GM12878 (cell line): ENCODE results near the gene KCTD14. TPM values are rescaled to one million over a fixed set of nuclear protein-coding genes. Genes with fewer than 3 reads are reported as not detected.

Experiments
- ATAC-seq: fragments of 200-7000 bp; cut with Tn5 transposase; 3 replicates; pipeline ENCODE4 v1.9.1; 2020; ENCODE audit warnings: mild to moderate bottlenecking, moderate library complexity
- BruUV-seq: library from RNA; stranded (reverse); fragments of 400-500 nt; replicated peaks from 2 replicates; lab custom pipeline; 2021; lab: Mats Ljungman, UMichigan
- CTCF ChIA-PET: fragments of 300-600 bp; sonication (Branson Sonifier 250); formaldehyde crosslinking; extraction: SDS; loops from one replicate; lab custom pipeline; 2021; ENCODE audit warnings: inconsistent platforms; lab: Yijun Ruan, JAX
- POLR2A ChIA-PET: fragments of 350-600 bp; formaldehyde crosslinking; extraction: SDS; loops from one replicate; lab custom pipeline; 2021; ENCODE audit warnings: inconsistent platforms; lab: Charles Lee
- RAD21 ChIA-PET: fragments of 300-600 bp; sonication (Branson Sonifier 250); formaldehyde crosslinking; loops from one replicate; lab custom pipeline; 2023; ENCODE audit warnings: antibody characterized with exemption; ENCODE audit not compliant: unreplicated experiment; lab: Charles Lee
- SMC1A ChIA-PET: fragments of 300-600 bp; sonication (Branson Sonifier 250); formaldehyde crosslinking; loops from one replicate; lab custom pipeline; 2023; ENCODE audit not compliant: unreplicated experiment, uncharacterized antibody; lab: Charles Lee
- DNase-seq: peaks from one replicate; pipeline ENCODE4 v3.0.0-alpha.2; 2011; ENCODE audit warnings: low read depth, low spot score
- FAIRE-seq: peaks from 3 replicates; lab custom pipeline; 2011; peaks lifted over from hg19 to GRCh38; lab: Jason Lieb, UNC
- H2AFZ ChIP-seq: 2 replicates; pipeline ENCODE4 v1.6.0; 2011; ENCODE audit warnings: low read depth, low read length, control low read depth; ENCODE audit not compliant: control insufficient read depth
- H3K27ac ChIP-seq: 2 replicates; pipeline ENCODE4 v1.5.1; 2011; ENCODE audit warnings: control low read depth; ENCODE audit not compliant: control insufficient read depth, insufficient read depth
- H3K27me3 ChIP-seq, 2 experiments: replicated peaks in 1 of 2; 2 replicates each; pipeline versions ENCODE4 v1.6.0 to v1.6.1; 2011; ENCODE audit warnings: low read length in 1 of 2; ENCODE audit not compliant: control insufficient read depth in 2 of 2, insufficient read depth in 2 of 2
- H3K36me3 ChIP-seq, 2 experiments: 2 replicates each; pipeline ENCODE4 v1.5.1; 2011; ENCODE audit warnings: low read length in 1 of 2; ENCODE audit not compliant: control insufficient read depth in 2 of 2, insufficient read depth in 2 of 2
- H3K4me1 ChIP-seq: 2 replicates; pipeline ENCODE4 v1.6.1; 2011; ENCODE audit warnings: mild to moderate bottlenecking, low read length, moderate library complexity, mixed read lengths; ENCODE audit not compliant: control insufficient read depth, insufficient read depth
- H3K4me2 ChIP-seq: 2 replicates; pipeline ENCODE4 v1.6.0; 2011; ENCODE audit warnings: control low read depth; ENCODE audit not compliant: control insufficient read depth, insufficient read depth
- H3K4me3 ChIP-seq: fragments of 200-600 bp; sonication (generic); 2 replicates; pipeline ENCODE4 v1.5.1; 2016
- H3K79me2 ChIP-seq: 2 replicates; pipeline ENCODE4 v1.6.0; 2011; ENCODE audit warnings: low read length; ENCODE audit not compliant: control insufficient read depth, insufficient read depth
- H3K9ac ChIP-seq: 2 replicates; pipeline ENCODE4 v1.8.0; 2011; ENCODE audit warnings: low read length, control low read depth, mixed read lengths; ENCODE audit not compliant: control insufficient read depth, insufficient read depth
- H3K9me3 ChIP-seq: replicated peaks from 3 replicates; pipeline ENCODE4 v1.5.1; 2011; ENCODE audit warnings: mild to moderate bottlenecking, low read length; ENCODE audit not compliant: control insufficient read depth, insufficient read depth
- H4K20me1 ChIP-seq: 2 replicates; pipeline ENCODE4 v1.6.0; 2011; ENCODE audit not compliant: control insufficient read depth, insufficient read depth
- BMI1 ChIP-seq: fragments of 450-650 bp; IDR thresholded peaks from 2 replicates; pipeline ENCODE4 v1.6.1; 2016; ENCODE audit warnings: mild to moderate bottlenecking, moderate library complexity, borderline replicate concordance
- GATAD2B ChIP-seq: fragments of 450-650 bp; conservative IDR thresholded peaks from 2 replicates; pipeline ENCODE4 v1.6.1; 2017; ENCODE audit warnings: low read depth, mild to moderate bottlenecking, moderate library complexity
- JUNB ChIP-seq: IDR thresholded peaks from 2 replicates; pipeline ENCODE4 v1.6.1; 2016; ENCODE audit warnings: antibody characterized with exemption, mild to moderate bottlenecking
- JUND ChIP-seq: IDR thresholded peaks from 2 replicates; pipeline ENCODE4 v1.6.1; 2012; ENCODE audit warnings: low read depth, mild to moderate bottlenecking, low read length, improper control_type of control experiment, moderate library complexity
- LARP7 ChIP-seq: fragments of 450-650 bp; IDR thresholded peaks from 2 replicates; pipeline ENCODE4 v1.6.1; 2017; ENCODE audit warnings: mild to moderate bottlenecking
- MTA2 ChIP-seq: fragments of 450-650 bp; IDR thresholded peaks from 2 replicates; pipeline ENCODE4 v1.6.1; 2016; ENCODE audit warnings: low read depth, mild to moderate bottlenecking, moderate library complexity
- NR2C1 ChIP-seq: fragments of 450-650 bp; IDR thresholded peaks from 2 replicates; pipeline ENCODE4 v1.6.1; 2017; ENCODE audit warnings: antibody characterized with exemption, mild to moderate bottlenecking, moderate library complexity
- POLR2AphosphoS2 ChIP-seq: IDR thresholded peaks from 2 replicates; pipeline ENCODE4 v1.6.1; 2011; ENCODE audit warnings: low read depth, mild to moderate bottlenecking, low read length, improper control_type of control experiment, moderate library complexity
- POLR2AphosphoS5 ChIP-seq: IDR thresholded peaks from 2 replicates; pipeline ENCODE4 v1.6.1; 2011; ENCODE audit warnings: mild to moderate bottlenecking, low read length, inconsistent platforms
- RFX5 ChIP-seq: IDR thresholded peaks from 2 replicates; pipeline ENCODE4 v1.6.1; 2011; ENCODE audit warnings: low read depth, low read length, improper control_type of control experiment
- SIN3A ChIP-seq: IDR thresholded peaks from 2 replicates; pipeline ENCODE4 v1.6.1; 2012; ENCODE audit warnings: low read depth, low read length, improper control_type of control experiment
- SRF ChIP-seq, 2 experiments: IDR thresholded peaks; 2 replicates each; pipeline ENCODE4 v1.6.1; 2011; ENCODE audit warnings: low read depth in 2 of 2, low read length in 2 of 2, mild to moderate bottlenecking in 1 of 2, moderate library complexity in 1 of 2
- STAT3 ChIP-seq: IDR thresholded peaks from 2 replicates; pipeline ENCODE4 v1.6.1; 2011; ENCODE audit warnings: low read depth, low read length, improper control_type of control experiment
- SUZ12 ChIP-seq: fragments of 200-600 bp; sonication (generic); IDR thresholded peaks from one replicate; pipeline ENCODE4 v1.6.1; 2018; ENCODE audit warnings: antibody characterized with exemption, mild to moderate bottlenecking; ENCODE audit not compliant: unreplicated experiment
- ZNF207 ChIP-seq: fragments of 450-650 bp; IDR thresholded peaks from 2 replicates; pipeline ENCODE4 v1.6.1; 2014; ENCODE audit warnings: antibody characterized with exemption, mild to moderate bottlenecking, borderline replicate concordance
- ZNF384 ChIP-seq: IDR thresholded peaks from 2 replicates; pipeline ENCODE4 v1.6.1; 2012; ENCODE audit warnings: low read depth, mild to moderate bottlenecking, low read length, improper control_type of control experiment, borderline replicate concordance
- ZNF622 ChIP-seq: fragments of 450-650 bp; IDR thresholded peaks from 2 replicates; pipeline ENCODE4 v1.6.1; 2017; ENCODE audit warnings: mild to moderate bottlenecking, inconsistent platforms
- WGBS: methylation state at CpG from one replicate; pipeline ENCODE4 v1.1.6; 2016; ENCODE audit warnings: low lambda C conversion rate; ENCODE audit not compliant: insufficient replicate concordance, insufficient coverage; ENCODE audit errors: missing lambda C conversion rate; 5-methylcytosine and 5-hydroxymethylcytosine counted together
- in situ Hi-C: fragments of 300-500 bp; cut with MboI; formaldehyde crosslinking; loops from 9 replicates; pipeline ENCODE4 v1.14.3; 2018; ENCODE audit warnings: mixed read lengths
- intact Hi-C: fragments of 100-400 bp; cut with micrococcal nuclease; formaldehyde crosslinking; loops from one replicate; pipeline ENCODE4 v1.14.2; 2022; ENCODE audit not compliant: unreplicated experiment
- polyA plus RNA-seq, 11 experiments: library from polyadenylated mRNA; depleted of rRNA in 4 of 11; unstranded in 6 of 11; stranded (reverse) in 5 of 11; fragments of >200 nt; fragmentation: Nextera tagmentation in 4 of 11; fragmentation: Illumina TruSeq in 1 of 11; extraction: Ambion mirVana in 4 of 11; extraction: Trizol in 1 of 11; gene quantifications; 1 replicate in 1 of 11; 2 replicates in 10 of 11; pipeline versions ENCODE4 v1.2.1 to v1.2.3, GENCODE V29; 2011 to 2016; ENCODE audit warnings: inconsistent platforms in 2 of 11, missing spikeins in 2 of 11, low read depth in 1 of 11
- total RNA-seq, 4 experiments: library from RNA; depleted of rRNA in 3 of 4; stranded (reverse); fragments of >200 nt in 3 of 4; fragmentation: Illumina TruSeq in 1 of 4; extraction: Trizol in 1 of 4; gene quantifications; 2 replicates each; pipeline versions ENCODE4 v1.2.1 to v1.2.3, GENCODE V29; 2013 to 2021
- TF ChIP-seq, protein P1 (sequence below): IDR thresholded peaks from 2 replicates; pipeline ENCODE4 v1.6.1; 2011; ENCODE audit warnings: low read depth, mild to moderate bottlenecking, low read length, moderate library complexity, borderline replicate concordance; ENCODE audit errors: extremely low read depth
- TF ChIP-seq, protein P2 (sequence below): IDR thresholded peaks from 2 replicates; pipeline ENCODE4 v1.6.1; 2012; ENCODE audit warnings: mild to moderate bottlenecking, low read depth, low read length
- TF ChIP-seq, protein P3 (sequence below): IDR thresholded peaks from 2 replicates; pipeline ENCODE4 v1.6.1; 2012; ENCODE audit warnings: low read depth, low read length, improper control_type of control experiment

Gene KCTD14
- total and polyA plus RNA-seq, 10 of the 15 experiments (the other 5 are each of a cell fraction or from before 2014, with no cell fraction given), result 0.11 to 0.63 (median 0.48) TPM

- TF ChIP-seq, protein P1, sequence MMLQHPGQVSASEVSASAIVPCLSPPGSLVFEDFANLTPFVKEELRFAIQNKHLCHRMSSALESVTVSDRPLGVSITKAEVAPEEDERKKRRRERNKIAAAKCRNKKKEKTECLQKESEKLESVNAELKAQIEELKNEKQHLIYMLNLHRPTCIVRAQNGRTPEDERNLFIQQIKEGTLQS, result no peak
- TF ChIP-seq, protein P2, sequence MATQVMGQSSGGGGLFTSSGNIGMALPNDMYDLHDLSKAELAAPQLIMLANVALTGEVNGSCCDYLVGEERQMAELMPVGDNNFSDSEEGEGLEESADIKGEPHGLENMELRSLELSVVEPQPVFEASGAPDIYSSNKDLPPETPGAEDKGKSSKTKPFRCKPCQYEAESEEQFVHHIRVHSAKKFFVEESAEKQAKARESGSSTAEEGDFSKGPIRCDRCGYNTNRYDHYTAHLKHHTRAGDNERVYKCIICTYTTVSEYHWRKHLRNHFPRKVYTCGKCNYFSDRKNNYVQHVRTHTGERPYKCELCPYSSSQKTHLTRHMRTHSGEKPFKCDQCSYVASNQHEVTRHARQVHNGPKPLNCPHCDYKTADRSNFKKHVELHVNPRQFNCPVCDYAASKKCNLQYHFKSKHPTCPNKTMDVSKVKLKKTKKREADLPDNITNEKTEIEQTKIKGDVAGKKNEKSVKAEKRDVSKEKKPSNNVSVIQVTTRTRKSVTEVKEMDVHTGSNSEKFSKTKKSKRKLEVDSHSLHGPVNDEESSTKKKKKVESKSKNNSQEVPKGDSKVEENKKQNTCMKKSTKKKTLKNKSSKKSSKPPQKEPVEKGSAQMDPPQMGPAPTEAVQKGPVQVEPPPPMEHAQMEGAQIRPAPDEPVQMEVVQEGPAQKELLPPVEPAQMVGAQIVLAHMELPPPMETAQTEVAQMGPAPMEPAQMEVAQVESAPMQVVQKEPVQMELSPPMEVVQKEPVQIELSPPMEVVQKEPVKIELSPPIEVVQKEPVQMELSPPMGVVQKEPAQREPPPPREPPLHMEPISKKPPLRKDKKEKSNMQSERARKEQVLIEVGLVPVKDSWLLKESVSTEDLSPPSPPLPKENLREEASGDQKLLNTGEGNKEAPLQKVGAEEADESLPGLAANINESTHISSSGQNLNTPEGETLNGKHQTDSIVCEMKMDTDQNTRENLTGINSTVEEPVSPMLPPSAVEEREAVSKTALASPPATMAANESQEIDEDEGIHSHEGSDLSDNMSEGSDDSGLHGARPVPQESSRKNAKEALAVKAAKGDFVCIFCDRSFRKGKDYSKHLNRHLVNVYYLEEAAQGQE, result no peak
Measured at GRCh38 chr11:78010755-78011154, 12.3 kb downstream of the KCTD14 start (continued).

DNA sequence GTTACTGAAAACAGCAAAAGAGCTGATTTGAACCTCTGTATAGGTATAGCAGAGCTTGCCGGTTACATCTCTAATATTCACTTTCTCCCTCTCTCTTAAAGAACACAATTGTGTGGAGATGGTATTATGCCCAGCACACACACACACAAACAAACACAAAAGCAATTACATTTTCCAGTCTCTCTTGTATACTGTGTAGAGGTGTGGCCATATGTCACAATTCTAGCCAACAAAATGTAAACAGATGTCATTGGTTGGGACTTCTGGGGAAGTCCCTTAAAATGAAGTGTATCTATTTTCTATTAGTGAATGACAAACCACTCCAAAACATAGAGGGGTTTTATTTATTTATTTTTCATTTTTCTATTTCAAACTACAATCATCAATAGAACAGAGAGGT lies 12.8 kb downstream of the KCTD14 start:
- DNase-seq, result no peak
- in situ Hi-C loops, result no loop called here
- Histone ChIP-seq H3K79me2 (no peaks in the 10 kb centered on the region), H3K4me2 (no peak overlapping the region), H3K9me3 (no peaks in the 10 kb centered on the region), H3K4me3 (no peak overlapping the region), H4K20me1 (no peaks in the 10 kb centered on the region), H3K27ac (no peak overlapping the region), H2AFZ (no peak overlapping the region), H3K4me1 (no peaks in the 10 kb centered on the region; the same call in 1 of the 2 replicates), H3K9ac (no peak overlapping the region), H3K27me3 (no peaks in the 10 kb centered on the region), H3K36me3 (no peaks in the 10 kb centered on the region)
- BruUV-seq, result no TSS peak
- intact Hi-C loops, result no loop called here
- no peak for ATAC-seq
- FAIRE-seq, result no peak
- SMC1A ChIA-PET, result interaction anchor here (0.6 to 0.9 kb wide), 2 partner anchors 35 to 551 kb away, joined by 3 read pairs; no protein-coding TSS in a partner anchor
- POLR2A ChIA-PET, result interaction anchor here (0.6 kb wide), 1 partner anchor 830 kb away, joined by 3 read pairs; no protein-coding TSS in a partner anchor
- RAD21 ChIA-PET, result no interaction called here
- 100% methylated on average over 1 of the region's 1 CpG for WGBS
- CTCF ChIA-PET, result interaction anchor here (0.6 to 1.7 kb wide), 3 partner anchors 11 to 234 kb away, joined by 3 to 5 read pairs (median 3); no protein-coding TSS in a partner anchor
- TF ChIP-seq ZNF384, result no peak
- TF ChIP-seq RFX5, result no peak
- no peak for TF ChIP-seq STAT3
- no peak for TF ChIP-seq SRF (IDR thresholded peaks at IDR 0.05; ENCODE audit: low read depth in 2 of 2, low read length in 2 of 2)
- TF ChIP-seq ZNF207, result no peak
- TF ChIP-seq POLR2AphosphoS5, result no peak
- TF ChIP-seq SIN3A, result no peak
- TF ChIP-seq, protein P3, sequence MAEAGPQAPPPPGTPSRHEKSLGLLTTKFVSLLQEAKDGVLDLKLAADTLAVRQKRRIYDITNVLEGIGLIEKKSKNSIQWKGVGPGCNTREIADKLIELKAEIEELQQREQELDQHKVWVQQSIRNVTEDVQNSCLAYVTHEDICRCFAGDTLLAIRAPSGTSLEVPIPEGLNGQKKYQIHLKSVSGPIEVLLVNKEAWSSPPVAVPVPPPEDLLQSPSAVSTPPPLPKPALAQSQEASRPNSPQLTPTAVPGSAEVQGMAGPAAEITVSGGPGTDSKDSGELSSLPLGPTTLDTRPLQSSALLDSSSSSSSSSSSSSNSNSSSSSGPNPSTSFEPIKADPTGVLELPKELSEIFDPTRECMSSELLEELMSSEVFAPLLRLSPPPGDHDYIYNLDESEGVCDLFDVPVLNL, result no peak
- TF ChIP-seq NR2C1, result no peak
- no peak for TF ChIP-seq JUNB
- TF ChIP-seq MTA2, result no peak
- TF ChIP-seq BMI1, result no peak
- TF ChIP-seq ZNF622, result no peak
- no peak for TF ChIP-seq POLR2AphosphoS2
- TF ChIP-seq SUZ12, result no peak
- TF ChIP-seq LARP7, result no peak
- no peak for TF ChIP-seq JUND
- TF ChIP-seq GATAD2B, result no peak
